ENCODE data around the gene PLCB2.

The PLCB2 gene

GRCh38 chr15:40256638-40257235 is 51.0 kb downstream of the PLCB2 start:
- no peaks in the 10 kb centered on the region for H3K9me3 ChIP-seq (ENCODE audit: insufficient read depth, low read depth, low read length)
- no peaks in the 10 kb centered on the region for H3K4me1 ChIP-seq (ENCODE audit: insufficient read depth, low read length, poor library complexity, severe bottlenecking)
- H3K9me2 ChIP-seq (replicated peaks; ENCODE audit: low read depth, low read length), result no peaks in the 10 kb centered on the region
- H3K79me2 ChIP-seq (ENCODE audit: insufficient read depth, low read length), result no peaks in the 10 kb centered on the region
- H3K9ac ChIP-seq (ENCODE audit: low read depth, low read length, poor library complexity, severe bottlenecking), result no peak overlapping the region
- TF ChIP-seq EZH2phosphoT487 (IDR thresholded peaks at IDR 0.05; ENCODE audit: borderline replicate concordance) (no peak), CTCF (conservative IDR thresholded peaks at IDR 0.05; ENCODE audit: low read length) (no peak)
- no peak overlapping the region for H3K4me3 ChIP-seq (ENCODE audit: low read length, poor library complexity, severe bottlenecking)
- H3K27me3 ChIP-seq (ENCODE audit: insufficient read depth, low read length, poor library complexity, severe bottlenecking), result no peaks in the 10 kb centered on the region
- H3K4me2 ChIP-seq (ENCODE audit: low read depth, low read length, poor library complexity, severe bottlenecking), result no peak overlapping the region
- H2AFZ ChIP-seq (ENCODE audit: low read length), result no peak overlapping the region
- no peaks in the 10 kb centered on the region for H3K36me3 ChIP-seq (ENCODE audit: insufficient read depth, low read length)
- H3F3A ChIP-seq (ENCODE audit: low read depth), result no peaks in the 10 kb centered on the region
- no peaks in the 10 kb centered on the region for H4K20me1 ChIP-seq (ENCODE audit: insufficient read depth, low read length, poor library complexity, severe bottlenecking)

DNA sequence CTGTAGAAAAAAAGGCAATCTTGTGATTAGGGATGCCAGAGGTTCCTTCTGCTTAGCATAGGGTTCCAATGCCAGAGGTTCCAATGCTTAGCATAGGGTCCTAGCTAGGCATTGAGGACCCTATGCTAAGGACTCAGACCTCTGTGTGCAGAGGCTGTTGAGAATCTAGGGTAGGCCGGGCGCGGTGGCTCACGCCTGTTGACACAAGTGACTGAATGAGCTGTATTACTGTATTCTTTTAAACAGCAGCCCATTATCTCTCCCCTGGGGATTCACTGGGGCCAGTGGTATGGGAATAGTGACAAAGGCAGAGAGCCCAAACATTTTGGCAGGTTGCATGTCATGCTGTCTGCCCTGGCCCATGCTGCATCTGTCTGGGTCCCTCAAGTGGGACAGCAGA is 52.7 kb downstream of the PLCB2 start:
- no peaks in the 10 kb centered on the region for H3F3A ChIP-seq (ENCODE audit: low read depth)
- H3K9ac ChIP-seq (ENCODE audit: low read depth, low read length, poor library complexity, severe bottlenecking), result no peak overlapping the region
- no peak overlapping the region for H3K4me2 ChIP-seq (ENCODE audit: low read depth, low read length, poor library complexity, severe bottlenecking)
- H2AFZ ChIP-seq (ENCODE audit: low read length), result no peak overlapping the region
- no peaks in the 10 kb centered on the region for H3K9me2 ChIP-seq (replicated peaks; ENCODE audit: low read depth, low read length)
- H3K27me3 ChIP-seq (ENCODE audit: insufficient read depth, low read length, poor library complexity, severe bottlenecking), result no peaks in the 10 kb centered on the region
- no peaks in the 10 kb centered on the region for H3K4me1 ChIP-seq (ENCODE audit: insufficient read depth, low read length, poor library complexity, severe bottlenecking)
- H3K79me2 ChIP-seq (ENCODE audit: insufficient read depth, low read length), result no peaks in the 10 kb centered on the region
- no peaks in the 10 kb centered on the region for H4K20me1 ChIP-seq (ENCODE audit: insufficient read depth, low read length, poor library complexity, severe bottlenecking)
- TF ChIP-seq CTCF (conservative IDR thresholded peaks at IDR 0.05; ENCODE audit: low read length), result no peak
- TF ChIP-seq EZH2phosphoT487 (IDR thresholded peaks at IDR 0.05; ENCODE audit: borderline replicate concordance), result no peak
- no peaks in the 10 kb centered on the region for H3K36me3 ChIP-seq (ENCODE audit: insufficient read depth, low read length)
- H3K9me3 ChIP-seq (ENCODE audit: insufficient read depth, low read depth, low read length), result no peaks in the 10 kb centered on the region
- no peak overlapping the region for H3K4me3 ChIP-seq (ENCODE audit: low read length, poor library complexity, severe bottlenecking)

- no peak for TF ChIP-seq CTCF (conservative IDR thresholded peaks at IDR 0.05; ENCODE audit: low read length)
- TF ChIP-seq EZH2phosphoT487 (IDR thresholded peaks at IDR 0.05; ENCODE audit: borderline replicate concordance), result no peak
- H3K36me3 ChIP-seq (ENCODE audit: insufficient read depth, low read length), result no peaks in the 10 kb centered on the region
- no peak overlapping the region for H3K9ac ChIP-seq (ENCODE audit: low read depth, low read length, poor library complexity, severe bottlenecking)
- H3K79me2 ChIP-seq (ENCODE audit: insufficient read depth, low read length), result no peaks in the 10 kb centered on the region
- H2AFZ ChIP-seq (ENCODE audit: low read length), result no peak overlapping the region
- H3K9me2 ChIP-seq (replicated peaks; ENCODE audit: low read depth, low read length), result no peaks in the 10 kb centered on the region
- H3F3A ChIP-seq (ENCODE audit: low read depth), result no peaks in the 10 kb centered on the region
- H3K9me3 ChIP-seq (ENCODE audit: insufficient read depth, low read depth, low read length), result no peaks in the 10 kb centered on the region
- H3K4me2 ChIP-seq (ENCODE audit: low read depth, low read length, poor library complexity, severe bottlenecking), result no peak overlapping the region
- H3K27me3 ChIP-seq (ENCODE audit: insufficient read depth, low read length, poor library complexity, severe bottlenecking), result no peaks in the 10 kb centered on the region
- no peaks in the 10 kb centered on the region for H3K4me1 ChIP-seq (ENCODE audit: insufficient read depth, low read length, poor library complexity, severe bottlenecking)
- no peak overlapping the region for H3K4me3 ChIP-seq (ENCODE audit: low read length, poor library complexity, severe bottlenecking)
- no peaks in the 10 kb centered on the region for H4K20me1 ChIP-seq (ENCODE audit: insufficient read depth, low read length, poor library complexity, severe bottlenecking)
Observed at GRCh38 chr15:40254452-40254851, 53.3 kb downstream of the PLCB2 start.

Data from Loucy (cell line).